HL-60 (cell line): ENCODE data around the gene TRIO.

Experiments
- DNase-seq, 2 experiments: peaks; one replicate each; pipeline ENCODE4 v3.0.0-alpha.2; 2010 to 2020; ENCODE audit warnings: low read depth in 1 of 2, low spot score in 1 of 2
- H3K27ac ChIP-seq: fragments of 250-450 bp; sonication (Bioruptor Pico); replicated peaks from 2 replicates; pipeline ENCODE4 v1.5.1; 2020; ENCODE audit warnings: mild to moderate bottlenecking, moderate library complexity
- H3K27me3 ChIP-seq: fragments of 250-450 bp; sonication (Bioruptor Pico); 2 replicates; pipeline ENCODE4 v1.5.1; 2021; ENCODE audit warnings: mild to moderate bottlenecking, moderate library complexity; ENCODE audit not compliant: insufficient read depth, poor library complexity, severe bottlenecking
- H3K4me3 ChIP-seq: replicated peaks from 2 replicates; pipeline ENCODE4 v1.5.1; 2011; ENCODE audit warnings: mild to moderate bottlenecking, control low read depth, low read length; ENCODE audit not compliant: insufficient read depth
- GABPA ChIP-seq: IDR thresholded peaks from 2 replicates; pipeline ENCODE4 v1.6.1; 2012; ENCODE audit warnings: low read depth
- POLR2AphosphoS5 ChIP-seq: IDR thresholded peaks from 2 replicates; pipeline ENCODE4 v1.6.1; 2012; ENCODE audit warnings: low read depth
- SPI1 ChIP-seq: IDR thresholded peaks from 2 replicates; pipeline ENCODE4 v1.6.1; 2012; ENCODE audit warnings: low read depth, mild to moderate bottlenecking, borderline replicate concordance
- TF ChIP-seq, protein P1 (sequence below): IDR thresholded peaks from 2 replicates; pipeline ENCODE4 v1.6.1; 2012; ENCODE audit warnings: low read depth; ENCODE audit not compliant: insufficient replicate concordance
- TF ChIP-seq, protein P2 (sequence below): IDR thresholded peaks from one replicate; pipeline ENCODE4 v1.5.1; 2011; ENCODE audit warnings: low read length, control low read depth, inconsistent platforms; ENCODE audit not compliant: insufficient read depth

The TRIO gene

DNA sequence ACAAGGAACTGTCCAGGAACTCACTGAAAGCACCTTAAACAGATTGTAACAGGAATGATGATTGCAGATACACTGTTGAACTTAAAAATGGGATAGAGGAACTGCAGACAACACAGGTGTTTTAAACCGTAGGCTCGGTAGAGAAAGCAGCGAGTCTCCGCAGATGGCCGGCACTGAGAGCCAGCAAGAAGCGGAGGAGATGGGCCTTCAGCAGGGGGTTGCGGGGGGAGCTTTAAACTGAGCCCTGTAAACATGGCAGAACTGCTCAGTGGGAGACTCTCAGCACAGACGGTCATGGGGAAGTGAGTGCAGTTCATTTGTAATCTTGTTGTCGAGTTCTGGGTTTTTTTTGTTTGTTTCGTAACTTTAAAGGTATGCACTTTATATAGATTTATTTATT is 283.4 kb downstream of the TRIO start:
- no peak overlapping the region for H3K4me3 ChIP-seq
- no peak for DNase-seq
- TF ChIP-seq GABPA (no peak), SPI1 (no peak), POLR2AphosphoS5 (no peak)
- TF ChIP-seq, protein P1, sequence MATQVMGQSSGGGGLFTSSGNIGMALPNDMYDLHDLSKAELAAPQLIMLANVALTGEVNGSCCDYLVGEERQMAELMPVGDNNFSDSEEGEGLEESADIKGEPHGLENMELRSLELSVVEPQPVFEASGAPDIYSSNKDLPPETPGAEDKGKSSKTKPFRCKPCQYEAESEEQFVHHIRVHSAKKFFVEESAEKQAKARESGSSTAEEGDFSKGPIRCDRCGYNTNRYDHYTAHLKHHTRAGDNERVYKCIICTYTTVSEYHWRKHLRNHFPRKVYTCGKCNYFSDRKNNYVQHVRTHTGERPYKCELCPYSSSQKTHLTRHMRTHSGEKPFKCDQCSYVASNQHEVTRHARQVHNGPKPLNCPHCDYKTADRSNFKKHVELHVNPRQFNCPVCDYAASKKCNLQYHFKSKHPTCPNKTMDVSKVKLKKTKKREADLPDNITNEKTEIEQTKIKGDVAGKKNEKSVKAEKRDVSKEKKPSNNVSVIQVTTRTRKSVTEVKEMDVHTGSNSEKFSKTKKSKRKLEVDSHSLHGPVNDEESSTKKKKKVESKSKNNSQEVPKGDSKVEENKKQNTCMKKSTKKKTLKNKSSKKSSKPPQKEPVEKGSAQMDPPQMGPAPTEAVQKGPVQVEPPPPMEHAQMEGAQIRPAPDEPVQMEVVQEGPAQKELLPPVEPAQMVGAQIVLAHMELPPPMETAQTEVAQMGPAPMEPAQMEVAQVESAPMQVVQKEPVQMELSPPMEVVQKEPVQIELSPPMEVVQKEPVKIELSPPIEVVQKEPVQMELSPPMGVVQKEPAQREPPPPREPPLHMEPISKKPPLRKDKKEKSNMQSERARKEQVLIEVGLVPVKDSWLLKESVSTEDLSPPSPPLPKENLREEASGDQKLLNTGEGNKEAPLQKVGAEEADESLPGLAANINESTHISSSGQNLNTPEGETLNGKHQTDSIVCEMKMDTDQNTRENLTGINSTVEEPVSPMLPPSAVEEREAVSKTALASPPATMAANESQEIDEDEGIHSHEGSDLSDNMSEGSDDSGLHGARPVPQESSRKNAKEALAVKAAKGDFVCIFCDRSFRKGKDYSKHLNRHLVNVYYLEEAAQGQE: no peak
- TF ChIP-seq, protein P2, sequence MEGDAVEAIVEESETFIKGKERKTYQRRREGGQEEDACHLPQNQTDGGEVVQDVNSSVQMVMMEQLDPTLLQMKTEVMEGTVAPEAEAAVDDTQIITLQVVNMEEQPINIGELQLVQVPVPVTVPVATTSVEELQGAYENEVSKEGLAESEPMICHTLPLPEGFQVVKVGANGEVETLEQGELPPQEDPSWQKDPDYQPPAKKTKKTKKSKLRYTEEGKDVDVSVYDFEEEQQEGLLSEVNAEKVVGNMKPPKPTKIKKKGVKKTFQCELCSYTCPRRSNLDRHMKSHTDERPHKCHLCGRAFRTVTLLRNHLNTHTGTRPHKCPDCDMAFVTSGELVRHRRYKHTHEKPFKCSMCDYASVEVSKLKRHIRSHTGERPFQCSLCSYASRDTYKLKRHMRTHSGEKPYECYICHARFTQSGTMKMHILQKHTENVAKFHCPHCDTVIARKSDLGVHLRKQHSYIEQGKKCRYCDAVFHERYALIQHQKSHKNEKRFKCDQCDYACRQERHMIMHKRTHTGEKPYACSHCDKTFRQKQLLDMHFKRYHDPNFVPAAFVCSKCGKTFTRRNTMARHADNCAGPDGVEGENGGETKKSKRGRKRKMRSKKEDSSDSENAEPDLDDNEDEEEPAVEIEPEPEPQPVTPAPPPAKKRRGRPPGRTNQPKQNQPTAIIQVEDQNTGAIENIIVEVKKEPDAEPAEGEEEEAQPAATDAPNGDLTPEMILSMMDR: no peak
- H3K27me3 ChIP-seq: no peaks in the 10 kb centered on the region
- no peak overlapping the region for H3K27ac ChIP-seq

DNA sequence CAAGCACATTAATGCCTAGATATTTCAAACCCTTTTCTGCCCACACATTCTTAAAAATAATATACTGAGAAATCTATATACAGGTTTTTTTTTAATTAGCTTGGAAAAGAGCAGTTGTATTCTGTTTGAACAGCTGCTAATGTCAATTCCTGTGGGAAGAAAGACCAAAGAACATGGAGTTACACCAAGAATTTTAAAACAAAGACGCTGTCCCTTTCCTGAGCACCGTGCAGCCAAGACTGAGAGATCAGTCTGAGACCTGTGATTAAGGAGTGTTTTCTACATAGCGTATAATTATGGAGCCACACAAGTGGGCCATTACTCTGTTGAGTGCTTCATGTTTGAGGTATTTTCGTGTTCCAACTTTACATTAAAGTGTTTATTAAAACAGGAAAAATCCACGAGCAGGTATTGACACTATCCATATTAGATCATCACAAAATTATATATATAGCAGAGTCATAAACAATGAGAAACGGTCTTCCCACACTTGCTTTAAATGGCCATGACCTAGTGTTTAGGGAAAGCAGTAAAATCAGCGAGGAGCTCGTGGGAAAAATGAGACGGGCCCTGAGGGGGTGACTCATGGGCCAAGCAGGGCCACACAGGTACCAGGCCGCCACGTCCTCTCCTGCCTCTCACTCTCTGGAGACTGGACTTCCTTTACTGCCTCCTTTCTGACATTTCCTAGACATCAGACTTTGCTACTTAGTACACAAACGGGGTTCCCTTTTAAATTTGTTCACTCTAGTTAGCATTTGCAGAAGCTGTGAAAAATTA is 285.4 kb downstream of the TRIO start:
- H3K4me3 ChIP-seq: no peak overlapping the region
- H3K27ac ChIP-seq: no peak overlapping the region
- TF ChIP-seq, protein P1: no peak
- TF ChIP-seq GABPA: no peak
- TF ChIP-seq, protein P2: no peak
- TF ChIP-seq SPI1: no peak
- TF ChIP-seq POLR2AphosphoS5: no peak
- DNase-seq: no peak
- no peaks in the 10 kb centered on the region for H3K27me3 ChIP-seq

DNA sequence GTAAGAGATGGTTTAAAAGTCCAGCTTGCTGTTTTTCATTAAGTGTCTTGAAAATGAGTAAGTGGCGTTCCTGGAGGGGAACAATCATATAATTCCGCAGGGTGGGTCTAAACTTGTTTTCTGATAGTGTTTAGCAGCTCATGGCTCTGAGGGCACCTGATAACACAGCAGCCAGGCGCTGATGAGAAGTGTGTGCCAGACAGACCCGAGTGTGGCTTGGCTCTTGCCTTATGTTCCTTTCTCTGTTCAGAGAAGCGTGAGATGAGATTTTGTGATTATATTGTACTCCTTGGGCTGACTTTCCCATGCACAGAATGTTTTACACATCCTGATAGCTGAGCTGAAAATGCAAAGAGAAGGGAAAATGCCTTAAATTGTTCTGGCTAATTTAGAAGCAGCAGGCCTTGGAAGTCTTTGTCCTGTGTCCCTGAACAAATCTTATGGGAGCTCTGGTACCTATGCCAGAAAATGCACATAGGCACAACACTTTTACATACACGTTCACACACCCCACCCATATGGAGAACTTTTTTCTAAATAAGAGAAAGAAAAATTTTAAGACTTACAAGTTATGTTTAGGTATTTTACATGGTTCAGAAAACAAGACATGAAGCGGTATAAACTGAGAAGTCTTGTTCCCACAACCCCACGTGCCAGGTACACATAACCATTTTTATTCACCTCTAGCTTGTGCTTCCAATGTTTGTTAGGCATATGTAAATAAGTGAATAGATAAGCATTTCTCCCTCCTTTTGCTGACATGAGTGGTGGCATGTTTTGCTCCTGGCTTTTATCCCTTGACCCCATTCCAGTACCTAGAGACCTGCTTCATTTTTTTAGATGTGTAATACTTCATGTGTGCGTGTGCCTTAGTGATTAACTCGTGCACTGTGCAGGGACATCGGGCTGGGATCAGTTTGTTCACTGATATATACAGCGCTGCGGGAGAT is 286.2 kb downstream of the TRIO start:
- no peak for DNase-seq
- TF ChIP-seq SPI1 (no peak), GABPA (no peak), POLR2AphosphoS5 (no peak)
- TF ChIP-seq, protein P1: no peak
- TF ChIP-seq, protein P2: no peak
- Histone ChIP-seq H3K27ac (no peak overlapping the region), H3K4me3 (no peak overlapping the region), H3K27me3 (no peaks in the 10 kb centered on the region)
